ENCODE results near the gene OGA.

OGA gene

GRCh38 chr10:101759309-101760247 is 58.7 kb downstream of the OGA start:
- no peak for DNase-seq (ENCODE audit: low read depth)

- no peak for DNase-seq (ENCODE audit: low read depth)
Observed at GRCh38 chr10:101758858-101759257, 59.4 kb downstream of the OGA start.

- DNase-seq (ENCODE audit: low read depth), result no peak
Observed at GRCh38 chr10:101752241-101752640, 66.0 kb downstream of the OGA start.

- DNase-seq (ENCODE audit: low read depth), result no peak
Observed at GRCh38 chr10:101749047-101750016, 68.9 kb downstream of the OGA start.

GRCh38 chr10:101748496-101748895 is 69.7 kb downstream of the OGA start:
- no peak for DNase-seq (ENCODE audit: low read depth)

GRCh38 chr10:101745074-101745696 is 73.1 kb downstream of the OGA start:
- DNase-seq (ENCODE audit: low read depth), result no peak

GRCh38 chr10:101744267-101744666 is 74.0 kb downstream of the OGA start:
- no peak for DNase-seq (ENCODE audit: low read depth)

- DNase-seq (ENCODE audit: low read depth), result no peak
Observed at GRCh38 chr10:101741938-101742337, 76.3 kb downstream of the OGA start.

- DNase-seq (ENCODE audit: low read depth), result no peak
Observed at GRCh38 chr10:101736666-101737065, 81.6 kb downstream of the OGA start.

All from stimulated activated CD4-positive, alpha-beta T cell treated with anti-CD3 and anti-CD28 coated beads, Interleukin-2, amount 100 ng/mL, for 4 hours (primary cell).